Neuronal stem cell (in vitro differentiated cells): ENCODE results near the gene SAMD4A.

Source experiments
- DNase-seq: peaks from one replicate; pipeline ENCODE4 v3.0.0-alpha.2; 2013; ENCODE audit warnings: low spot score
- H2AFZ ChIP-seq: one replicate; pipeline ENCODE4 v1.6.1; 2013; ENCODE audit warnings: mild to moderate bottlenecking, low read length, inconsistent platforms
- H2AK5ac ChIP-seq: 2 replicates; pipeline ENCODE4 v1.6.1; 2013; ENCODE audit warnings: low read depth, mild to moderate bottlenecking, inconsistent platforms, low read length, moderate library complexity, mixed read lengths
- H2BK120ac ChIP-seq: 2 replicates; pipeline ENCODE4 v1.6.1; 2013; ENCODE audit warnings: low read depth, mild to moderate bottlenecking, inconsistent platforms, low read length, moderate library complexity, mixed read lengths
- H2BK12ac ChIP-seq: one replicate; pipeline ENCODE4 v1.6.1; 2013; ENCODE audit warnings: low read length, inconsistent platforms
- H2BK15ac ChIP-seq: 2 replicates; pipeline ENCODE4 v1.6.1; 2013; ENCODE audit warnings: mild to moderate bottlenecking, low read length, inconsistent platforms, mixed read lengths
- H2BK5ac ChIP-seq: one replicate; pipeline ENCODE4 v1.6.1; 2013; ENCODE audit warnings: inconsistent platforms, mild to moderate bottlenecking, low read length, moderate library complexity
- H3K14ac ChIP-seq: one replicate; pipeline ENCODE4 v1.6.1; 2013; ENCODE audit warnings: low read length, inconsistent platforms
- H3K18ac ChIP-seq: 2 replicates; pipeline ENCODE4 v1.6.1; 2013; ENCODE audit warnings: low read length, inconsistent platforms
- H3K23ac ChIP-seq: 2 replicates; pipeline ENCODE4 v1.6.1; 2013; ENCODE audit warnings: low read depth, mild to moderate bottlenecking, mixed read lengths, low read length, inconsistent platforms; ENCODE audit not compliant: poor library complexity
- H3K27ac ChIP-seq: replicated peaks from 3 replicates; pipeline ENCODE4 v1.5.1; 2013; ENCODE audit warnings: low read length, inconsistent platforms
- H3K27me3 ChIP-seq, 3 experiments: 2 replicates each; pipeline ENCODE4 v1.6.1; 2013; ENCODE audit warnings: low read length in 3 of 3, mild to moderate bottlenecking in 2 of 3, inconsistent platforms in 1 of 3, low read depth in 1 of 3, mixed read lengths in 1 of 3, moderate library complexity in 1 of 3; ENCODE audit not compliant: control insufficient read depth in 3 of 3, insufficient read depth in 3 of 3
- H3K36me3 ChIP-seq, 2 donors: replicated peaks in 1 of 2; 2 replicates each; pipeline ENCODE4 v1.6.1; 2013; ENCODE audit warnings: low read length in 2 of 2; ENCODE audit not compliant: control insufficient read depth in 2 of 2, insufficient read depth in 2 of 2
- H3K4ac ChIP-seq: 2 replicates; pipeline ENCODE4 v1.6.1; 2013; ENCODE audit warnings: inconsistent platforms, mild to moderate bottlenecking, low read length, moderate library complexity
- H3K4me1 ChIP-seq, 2 donors: 1 replicate in 1 of 2; 2 replicates in 1 of 2; pipeline ENCODE4 v1.6.1; 2013; ENCODE audit warnings: low read length in 2 of 2, low read depth in 1 of 2; ENCODE audit not compliant: control insufficient read depth in 2 of 2, insufficient read depth in 1 of 2
- H3K4me2 ChIP-seq: one replicate; pipeline ENCODE4 v1.6.1; 2013; ENCODE audit warnings: mild to moderate bottlenecking, low read length, inconsistent platforms; ENCODE audit not compliant: insufficient read depth, poor library complexity, severe bottlenecking
- H3K4me3 ChIP-seq, 2 donors: 2 replicates each; pipeline ENCODE4 v1.5.1; 2013; ENCODE audit warnings: low read length in 2 of 2, mild to moderate bottlenecking in 2 of 2, inconsistent platforms in 1 of 2, moderate library complexity in 1 of 2
- H3K79me1 ChIP-seq: one replicate; pipeline ENCODE4 v1.6.1; 2013; ENCODE audit warnings: low read depth, mild to moderate bottlenecking, inconsistent platforms, low read length, moderate library complexity
- H3K9ac ChIP-seq: one replicate; pipeline ENCODE4 v1.6.1; 2013; ENCODE audit warnings: mild to moderate bottlenecking, low read depth, low read length, inconsistent platforms; ENCODE audit not compliant: poor library complexity
- H3K9me3 ChIP-seq, 2 donors: replicated peaks in 1 of 2; 2 replicates each; pipeline versions ENCODE3 to v1.6.1; 2013; ENCODE audit warnings: low read length in 2 of 2, mild to moderate bottlenecking in 2 of 2, inconsistent platforms in 1 of 2, low read depth in 1 of 2, mixed read lengths in 1 of 2, moderate library complexity in 1 of 2; ENCODE audit not compliant: control insufficient read depth in 2 of 2, insufficient read depth in 1 of 2
- H4K8ac ChIP-seq: one replicate; pipeline ENCODE4 v1.6.1; 2013; ENCODE audit warnings: low read depth, mild to moderate bottlenecking, inconsistent platforms, low read length, moderate library complexity
- H4K91ac ChIP-seq: one replicate; pipeline ENCODE4 v1.6.1; 2013; ENCODE audit warnings: low read length, low read depth, mild to moderate bottlenecking, inconsistent platforms; ENCODE audit not compliant: poor library complexity
- WGBS, 2 donors: extraction: QIAGEN DNeasy Blood & Tissue Kit; methylation state at CpG; one replicate each; pipeline ENCODE4 v1.1.7; 2013; ENCODE audit warnings: missing lambda C conversion rate in 2 of 2, mixed read lengths in 1 of 2; ENCODE audit not compliant: insufficient read length in 2 of 2, insufficient replicate concordance in 1 of 2; ENCODE audit errors: extremely low coverage in 2 of 2; 5-methylcytosine and 5-hydroxymethylcytosine counted together

The SAMD4A gene

DNA sequence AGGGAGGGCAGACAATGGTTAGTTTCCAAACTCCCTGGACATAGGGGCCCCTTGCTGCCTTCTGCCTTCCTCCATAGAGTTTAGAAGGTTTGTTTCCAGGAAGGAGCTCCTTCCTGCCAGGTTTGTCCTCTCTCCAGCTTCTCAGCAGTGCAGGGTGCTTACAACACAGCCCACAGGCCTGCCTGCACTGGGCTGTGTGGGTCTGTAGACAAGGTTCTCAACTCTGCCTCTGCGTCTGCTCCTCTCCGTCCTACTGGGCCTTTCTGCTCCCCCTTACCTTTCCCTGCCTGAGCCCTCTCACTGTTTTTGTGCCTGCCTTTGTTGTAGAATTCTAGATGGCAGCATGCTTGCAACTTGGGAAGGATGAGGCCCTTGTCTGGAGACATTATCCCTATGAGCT is 124.0 kb downstream of the SAMD4A start:
- no peak overlapping the region for H2BK15ac ChIP-seq
- no CpG with 5 or more reads among the region's 2 CpGs for WGBS, 2 donors
- no peak for DNase-seq
- H3K79me1 ChIP-seq: peaks cover 4% of the 10 kb centered on the region
- H3K4ac ChIP-seq: no peak overlapping the region
- H2BK120ac ChIP-seq: no peak overlapping the region
- H3K23ac ChIP-seq: no peak overlapping the region
- peak overlapping the region; percentile 66 for H3K18ac ChIP-seq
- no peak overlapping the region for H3K4me3 ChIP-seq
- no peak overlapping the region for H4K8ac ChIP-seq
- H3K27ac ChIP-seq: peak overlapping the region; percentile 20
- no peak overlapping the region for H3K4me2 ChIP-seq
- peak overlapping the region; percentile 12 for H2BK12ac ChIP-seq
- no peak overlapping the region for H4K91ac ChIP-seq
- no peak overlapping the region for H3K14ac ChIP-seq
- H2BK5ac ChIP-seq: no peak overlapping the region
- H2AK5ac ChIP-seq: no peak overlapping the region
- no peaks in the 10 kb centered on the region for H3K27me3 ChIP-seq
- peak overlapping the region; percentile 32 for H3K9ac ChIP-seq
- H2AFZ ChIP-seq: no peak overlapping the region
- peaks cover 0 to under 1% of the 10 kb centered on the region in 2 donors for H3K9me3 ChIP-seq
- no peaks in the 10 kb centered on the region for H3K36me3 ChIP-seq
- H3K4me1 ChIP-seq: peaks cover 5 to 7% of the 10 kb centered on the region in 2 donors

DNA sequence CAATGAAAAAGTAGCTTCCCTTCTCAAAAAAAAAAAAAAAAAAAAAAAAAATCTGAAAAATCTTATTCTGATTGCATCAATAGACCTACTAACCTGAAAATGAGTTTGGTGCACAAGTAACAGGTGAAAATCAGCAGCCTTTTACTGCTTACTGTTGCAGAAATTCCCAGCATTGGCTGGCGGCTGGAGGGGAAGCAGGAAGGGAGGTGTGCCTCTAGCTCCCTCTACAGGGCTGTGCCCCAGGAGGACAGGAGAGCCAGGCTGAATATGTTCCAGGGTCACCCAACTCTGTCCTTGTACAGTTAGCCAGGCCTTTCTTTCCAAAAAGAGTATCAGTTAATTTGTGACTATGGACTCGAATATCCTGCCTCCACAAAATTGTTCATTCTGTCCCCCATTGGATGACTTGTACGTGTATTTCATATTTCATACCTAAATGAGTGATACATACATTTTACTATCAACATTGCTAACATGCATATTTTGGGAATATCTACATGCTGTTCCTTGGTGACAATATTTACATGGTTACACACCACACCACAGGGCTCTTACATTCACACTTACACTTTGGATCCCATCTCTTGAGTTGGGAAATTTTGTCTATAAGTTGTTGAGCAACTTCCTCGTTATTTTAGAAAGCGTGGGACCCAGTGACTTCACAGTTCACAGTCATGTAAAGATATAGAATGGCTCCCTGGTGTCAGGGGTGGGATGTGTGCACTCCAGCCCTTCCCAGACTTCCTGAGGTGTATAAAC is 124.8 kb downstream of the SAMD4A start:
- Histone ChIP-seq H4K8ac (no peak overlapping the region), H3K4ac (no peak overlapping the region), H2BK120ac (no peak overlapping the region), H3K79me1 (peaks cover 4% of the 10 kb centered on the region), H3K9me3 (no peaks in the 10 kb centered on the region), H3K4me3 (no peak overlapping the region), H3K9ac (no peak overlapping the region), H3K23ac (no peak overlapping the region), H2BK5ac (no peak overlapping the region), H4K91ac (no peak overlapping the region), H2BK15ac (no peak overlapping the region), H2AFZ (no peak overlapping the region), H3K4me1 (peaks cover 3 to 7% of the 10 kb centered on the region in 2 donors), H2AK5ac (no peak overlapping the region), H3K4me2 (no peak overlapping the region), H2BK12ac (no peak overlapping the region), H3K18ac (no peak overlapping the region), H3K14ac (no peak overlapping the region), H3K36me3 (no peaks in the 10 kb centered on the region), H3K27me3 (no peaks in the 10 kb centered on the region), H3K27ac (no peak overlapping the region)
- no CpG with 5 or more reads among the region's 5 CpGs for WGBS, 2 donors
- DNase-seq: peak; percentile 71

DNA sequence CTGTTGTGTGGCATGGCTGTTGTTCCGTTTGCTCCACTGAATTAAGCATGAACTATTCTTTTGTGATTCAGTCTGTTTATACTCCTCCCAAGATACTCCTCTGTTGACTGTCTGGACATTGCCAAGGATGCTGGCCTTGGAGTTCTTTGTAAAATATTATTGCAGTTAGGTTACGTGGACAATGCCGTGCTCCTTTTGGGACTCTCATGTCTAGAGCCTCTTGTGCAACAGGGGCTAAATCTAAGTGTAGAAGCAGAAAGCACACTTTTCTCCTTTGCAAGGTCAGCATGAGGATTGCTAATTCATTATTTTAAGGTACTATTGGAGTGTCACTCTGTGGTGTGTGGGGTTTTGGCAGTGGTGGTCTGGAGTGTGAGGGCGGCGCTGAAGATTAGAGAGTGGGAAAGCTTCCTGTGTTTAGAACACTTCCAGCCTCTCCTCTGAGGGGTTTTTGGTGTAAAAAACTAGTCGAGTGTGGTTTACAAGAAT is 125.4 kb downstream of the SAMD4A start:
- no peak overlapping the region for H3K4me2 ChIP-seq
- no peak overlapping the region for H3K27ac ChIP-seq

DNA sequence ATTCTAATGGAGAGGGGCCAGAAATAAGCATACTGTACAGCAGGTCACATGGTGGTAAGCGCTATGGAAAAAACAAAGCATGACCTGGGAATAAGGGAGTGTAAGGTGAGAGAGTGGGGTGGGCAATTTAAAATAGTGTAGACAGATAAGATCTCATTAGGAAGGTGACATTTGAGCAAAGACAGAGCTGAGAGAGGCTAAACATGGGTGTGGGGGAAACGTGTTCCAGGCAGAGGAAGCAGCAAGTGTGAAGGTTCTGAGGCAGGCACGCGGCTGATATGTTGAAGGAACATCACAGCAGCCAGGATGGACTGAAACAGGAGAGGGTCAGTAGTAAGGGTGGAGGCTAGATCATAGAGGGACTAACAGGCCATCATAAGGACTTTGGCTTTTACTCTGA is 126.8 kb downstream of the SAMD4A start:
- Histone ChIP-seq H3K4me3 (no peak overlapping the region), H3K4ac (no peak overlapping the region), H3K23ac (no peak overlapping the region), H4K8ac (no peak overlapping the region), H3K36me3 (no peaks in the 10 kb centered on the region), H4K91ac (no peak overlapping the region), H2BK15ac (no peak overlapping the region), H3K14ac (no peak overlapping the region), H3K18ac (no peak overlapping the region), H3K27ac (no peak overlapping the region), H3K4me1 (peaks cover 6 to 7% of the 10 kb centered on the region in 2 donors), H2BK120ac (no peak overlapping the region), H3K79me1 (peaks cover 4% of the 10 kb centered on the region), H3K4me2 (no peak overlapping the region), H3K9me3 (no peaks in the 10 kb centered on the region), H3K9ac (no peak overlapping the region), H2AK5ac (no peak overlapping the region), H2AFZ (no peak overlapping the region), H2BK12ac (no peak overlapping the region), H3K27me3 (no peaks in the 10 kb centered on the region), H2BK5ac (no peak overlapping the region)
- DNase-seq: no peak
- WGBS, 2 donors: no CpG with 5 or more reads among the region's 4 CpGs

More for the DNA sequence above, 125.4 kb downstream of the SAMD4A start:
- Histone ChIP-seq H3K9ac (no peak overlapping the region), H4K8ac (no peak overlapping the region), H3K27me3 (no peaks in the 10 kb centered on the region), H2BK5ac (no peak overlapping the region), H3K18ac (no peak overlapping the region), H3K79me1 (peaks cover 4% of the 10 kb centered on the region), H2BK12ac (no peak overlapping the region), H2AFZ (no peak overlapping the region), H3K4me1 (peaks cover 3 to 7% of the 10 kb centered on the region in 2 donors), H2BK120ac (no peak overlapping the region), H3K23ac (no peak overlapping the region), H4K91ac (no peak overlapping the region), H3K4me3 (no peak overlapping the region), H3K14ac (no peak overlapping the region), H3K9me3 (no peaks in the 10 kb centered on the region), H2AK5ac (no peak overlapping the region), H3K4ac (no peak overlapping the region), H2BK15ac (no peak overlapping the region), H3K36me3 (no peaks in the 10 kb centered on the region)
- DNase-seq: no peak
- WGBS, 2 donors: no CpG with 5 or more reads among the region's 6 CpGs
